Naive thymus-derived CD4-positive, alpha-beta T cell (primary cell): ENCODE results near the gene IL1RAPL1. TPM values are rescaled to one million over a fixed set of nuclear protein-coding genes. Genes with fewer than 3 reads are reported as not detected.
"Not testable (repeated sequence)": the region's sequence is repeated elsewhere in the genome, so short reads cannot be mapped to it uniquely, and the experiment has no call there.

Source experiments
- ATAC-seq: fragments of 150-1000 bp; cut with Tn5 transposase; 2 replicates; pipeline ENCODE4 v1.10.0; 2021; ENCODE audit warnings: mild to moderate bottlenecking, moderate library complexity
- CTCF ChIA-PET: fragments of 350-600 bp; sonication (Branson Sonifier 250); formaldehyde crosslinking; loops from one replicate; lab custom pipeline; 2021; ENCODE audit warnings: antibody characterized with exemption; lab: Charles Lee
- POLR2A ChIA-PET: fragments of 350-600 bp; sonication (Branson Sonifier 250); formaldehyde crosslinking; loops from one replicate; lab custom pipeline; 2021; ENCODE audit warnings: antibody characterized with exemption, inconsistent platforms; lab: Charles Lee
- DNase-seq, 9 donors: peaks; one replicate each; pipeline versions ENCODE4 v3.0.0 to v3.0.0-alpha.2; 2020 to 2022; ENCODE audit warnings: mixed read lengths in 1 of 9
- H3K27ac ChIP-seq: one replicate; pipeline ENCODE4 v1.7.0; 2013; ENCODE audit warnings: mild to moderate bottlenecking, low read depth, low read length, moderate library complexity
- H3K27me3 ChIP-seq, 2 donors: one replicate each; pipeline ENCODE4 v1.7.0; 2013; ENCODE audit warnings: low read length in 2 of 2, mild to moderate bottlenecking in 2 of 2, moderate library complexity in 2 of 2; ENCODE audit not compliant: control insufficient read depth in 2 of 2, insufficient read depth in 2 of 2
- H3K36me3 ChIP-seq, 3 experiments: 1 replicate in 2 of 3; 2 replicates in 1 of 3; pipeline ENCODE4 v1.7.0; 2013; ENCODE audit warnings: low read length in 3 of 3, mild to moderate bottlenecking in 3 of 3, moderate library complexity in 1 of 3; ENCODE audit not compliant: insufficient read depth in 3 of 3, control insufficient read depth in 2 of 3
- H3K4me1 ChIP-seq, 2 donors: one replicate each; pipeline ENCODE4 v1.7.0; 2013; ENCODE audit warnings: low read length in 2 of 2, mild to moderate bottlenecking in 2 of 2, moderate library complexity in 1 of 2; ENCODE audit not compliant: control insufficient read depth in 2 of 2, insufficient read depth in 2 of 2
- H3K4me3 ChIP-seq: 2 replicates; pipeline ENCODE4 v1.7.0; 2013; ENCODE audit warnings: mild to moderate bottlenecking, low read length
- H3K9me3 ChIP-seq, 3 experiments: 1 replicate in 2 of 3; 2 replicates in 1 of 3; pipeline ENCODE4 v1.7.0; 2013; ENCODE audit warnings: low read length in 3 of 3; ENCODE audit not compliant: control insufficient read depth in 2 of 3
- H3K27ac Mint-ChIP-seq, 9 donors: one replicate each; pipeline ENCODE4 v1.8.0; 2020 to 2022; ENCODE audit warnings: mixed read lengths in 9 of 9, mild to moderate bottlenecking in 8 of 9, moderate library complexity in 5 of 9, inconsistent platforms in 2 of 9
- H3K27me3 Mint-ChIP-seq, 5 donors: one replicate each; pipeline ENCODE4 v1.8.0; 2021 to 2022; ENCODE audit warnings: mixed read lengths in 5 of 5, mild to moderate bottlenecking in 1 of 5
- H3K36me3 Mint-ChIP-seq, 5 donors: one replicate each; pipeline ENCODE4 v1.8.0; 2020 to 2022; ENCODE audit warnings: mixed read lengths in 5 of 5, mild to moderate bottlenecking in 3 of 5, inconsistent platforms in 1 of 5
- H3K4me1 Mint-ChIP-seq, 7 donors: one replicate each; pipeline ENCODE4 v1.8.0; 2020 to 2022; ENCODE audit warnings: mixed read lengths in 7 of 7, mild to moderate bottlenecking in 3 of 7, inconsistent platforms in 1 of 7
- H3K4me3 Mint-ChIP-seq, 10 donors: one replicate each; pipeline ENCODE4 v1.8.0; 2020 to 2022; ENCODE audit warnings: mild to moderate bottlenecking in 10 of 10, mixed read lengths in 10 of 10, moderate library complexity in 6 of 10, inconsistent platforms in 2 of 10
- H3K9me3 Mint-ChIP-seq, 11 donors: one replicate each; pipeline ENCODE4 v1.8.0; 2020 to 2022; ENCODE audit warnings: mixed read lengths in 11 of 11, mild to moderate bottlenecking in 4 of 11, inconsistent platforms in 1 of 11, moderate library complexity in 1 of 11
- intact Hi-C, 2 donors: fragments of 100-400 bp; cut with micrococcal nuclease; formaldehyde crosslinking; loops; one replicate each; pipeline ENCODE4 v1.15.1; 2023
- polyA plus RNA-seq, 2 donors: library from polyadenylated mRNA; unstranded; fragments of 300-500 nt; fragmentation: Illumina TruSeq; gene quantifications; one replicate each; pipeline ENCODE4 v1.2.3, GENCODE V29; 2021
- total RNA-seq, 6 experiments: library from RNA in 5 of 6; stranded (reverse) in 5 of 6; gene quantifications; 1 replicate in 5 of 6; 2 replicates in 1 of 6; pipeline ENCODE4 v1.2.3 and lab custom pipeline; 2021 to 2026

The IL1RAPL1 gene
- total and polyA plus RNA-seq, 7 experiments from 2014 or later, result not detected

DNA sequence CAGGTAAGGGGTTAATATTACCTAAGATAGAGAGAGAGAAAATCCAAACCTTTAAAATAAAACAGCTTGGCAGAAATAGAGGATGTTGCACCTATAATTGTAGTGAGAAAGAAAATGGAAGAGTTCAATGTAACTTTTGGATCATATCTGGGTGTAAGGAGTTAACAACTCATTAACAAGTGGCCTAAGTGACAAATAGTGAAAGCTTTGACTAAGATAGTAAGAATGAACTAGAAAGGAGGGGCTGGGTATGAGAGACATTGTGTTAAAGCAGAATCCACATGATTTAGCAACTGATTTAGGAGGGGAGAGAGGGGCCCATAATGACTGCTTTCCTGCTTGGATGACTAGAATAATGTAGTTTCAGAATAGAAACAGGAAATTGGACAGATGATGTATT, 761.0 kb downstream of the IL1RAPL1 start:
- Histone ChIP-seq H3K36me3 (no peaks in the 10 kb centered on the region), H3K27me3 (no peaks in the 10 kb centered on the region), H3K27ac (no peak overlapping the region), H3K4me1 (no peaks in the 10 kb centered on the region), H3K4me3 (no peak overlapping the region), H3K9me3 (no peaks in the 10 kb centered on the region)
- Mint-ChIP-seq H3K4me3 (no peak overlapping the region), H3K27ac (no peak overlapping the region), H3K36me3 (no peaks in the 10 kb centered on the region), H3K9me3 (peaks cover 0 to 5% (median 0%) of the 10 kb centered on the region in 11 donors), H3K4me1 (no peaks in the 10 kb centered on the region), H3K27me3 (no peaks in the 10 kb centered on the region)
- DNase-seq (no peak), ATAC-seq (no peak)
- ChIA-PET CTCF (no interaction called here), POLR2A (no interaction called here)
- intact Hi-C loops, result no loop called here

DNA sequence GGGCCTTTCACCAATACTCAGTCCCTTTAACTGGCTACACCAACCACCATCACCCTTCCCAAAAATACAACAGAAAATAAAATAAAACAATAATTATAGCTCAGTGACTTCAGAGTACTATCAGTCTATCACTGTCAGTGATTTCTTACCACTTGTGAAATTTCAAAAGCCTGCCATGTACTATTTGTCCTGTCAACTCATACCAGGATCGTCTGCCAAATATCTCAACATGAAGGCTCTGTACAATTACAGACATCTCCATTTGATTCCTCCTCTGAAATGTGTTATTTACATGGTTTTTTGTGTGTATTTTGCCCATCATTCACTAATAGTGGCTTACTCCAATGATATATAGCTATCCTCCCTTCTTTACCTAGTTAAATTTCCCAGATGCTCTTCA, 772.0 kb downstream of the IL1RAPL1 start:
- ATAC-seq (no peak), DNase-seq (no peak)
- no peaks in the 10 kb centered on the region for H3K4me1 ChIP-seq
- H3K27ac Mint-ChIP-seq, result no peak overlapping the region
- intact Hi-C loops, result no loop called here
- no peak overlapping the region for H3K4me3 ChIP-seq
- no peaks in the 10 kb centered on the region for H3K27me3 Mint-ChIP-seq
- no peaks in the 10 kb centered on the region for H3K27me3 ChIP-seq
- POLR2A ChIA-PET, result no interaction called here
- no peaks in the 10 kb centered on the region for H3K36me3 Mint-ChIP-seq
- CTCF ChIA-PET, result no interaction called here
- no peak overlapping the region for H3K4me3 Mint-ChIP-seq
- H3K9me3 ChIP-seq, result no peaks in the 10 kb centered on the region
- peaks cover 0 to 5% (median 0%) of the 10 kb centered on the region in 11 donors for H3K9me3 Mint-ChIP-seq
- H3K36me3 ChIP-seq, result no peaks in the 10 kb centered on the region
- H3K4me1 Mint-ChIP-seq, result no peaks in the 10 kb centered on the region
- no peak overlapping the region for H3K27ac ChIP-seq

DNA sequence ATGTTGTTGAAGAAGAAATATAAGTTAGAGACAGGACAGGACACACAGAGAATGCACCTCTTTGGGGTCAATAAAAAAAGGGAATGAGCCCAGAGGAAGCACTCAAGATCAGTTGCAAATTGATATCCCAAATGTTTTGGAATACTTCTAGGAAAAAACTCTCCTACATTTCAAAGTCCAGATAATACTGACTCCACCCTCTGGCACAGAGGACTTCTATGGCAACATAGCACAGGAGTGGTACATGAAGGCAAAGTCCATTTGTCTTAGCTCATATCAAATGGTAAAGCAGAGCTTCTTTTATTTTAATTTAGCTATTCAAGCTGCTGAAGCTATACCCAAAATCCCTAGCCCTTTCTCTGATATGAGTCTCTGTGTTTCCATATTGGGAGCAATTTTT, 787.5 kb downstream of the IL1RAPL1 start:
- ATAC-seq, CTCF ChIA-PET, H3K27ac Mint-ChIP-seq, H3K36me3 ChIP-seq, intact Hi-C loops, DNase-seq, H3K4me1 Mint-ChIP-seq, H3K4me3 ChIP-seq, H3K4me3 Mint-ChIP-seq, POLR2A ChIA-PET, H3K9me3 ChIP-seq, H3K36me3 Mint-ChIP-seq, H3K27me3 Mint-ChIP-seq, H3K27me3 ChIP-seq, H3K27ac ChIP-seq, H3K4me1 ChIP-seq: not testable (repeated sequence)
- H3K9me3 Mint-ChIP-seq, result peaks cover 0 to 34% (median 13%) of the 10 kb centered on the region in 11 donors

- Histone ChIP-seq H3K27me3 (no peaks in the 10 kb centered on the region), H3K4me3 (no peak overlapping the region), H3K27ac (no peak overlapping the region), H3K36me3 (no peaks in the 10 kb centered on the region), H3K9me3 (no peaks in the 10 kb centered on the region), H3K4me1 (no peaks in the 10 kb centered on the region)
- Mint-ChIP-seq H3K4me3 (no peak overlapping the region), H3K36me3 (no peaks in the 10 kb centered on the region), H3K4me1 (no peaks in the 10 kb centered on the region), H3K27me3 (no peaks in the 10 kb centered on the region), H3K9me3 (peaks cover 0 to 33% (median 13%) of the 10 kb centered on the region in 11 donors), H3K27ac (no peak overlapping the region)
- intact Hi-C loops, result no loop called here
- DNase-seq, result no peak
- ChIA-PET POLR2A (no interaction called here), CTCF (no interaction called here)
- no peak for ATAC-seq
Measured at GRCh38 chrX:29376584-29376983, 789.3 kb downstream of the IL1RAPL1 start.

DNA sequence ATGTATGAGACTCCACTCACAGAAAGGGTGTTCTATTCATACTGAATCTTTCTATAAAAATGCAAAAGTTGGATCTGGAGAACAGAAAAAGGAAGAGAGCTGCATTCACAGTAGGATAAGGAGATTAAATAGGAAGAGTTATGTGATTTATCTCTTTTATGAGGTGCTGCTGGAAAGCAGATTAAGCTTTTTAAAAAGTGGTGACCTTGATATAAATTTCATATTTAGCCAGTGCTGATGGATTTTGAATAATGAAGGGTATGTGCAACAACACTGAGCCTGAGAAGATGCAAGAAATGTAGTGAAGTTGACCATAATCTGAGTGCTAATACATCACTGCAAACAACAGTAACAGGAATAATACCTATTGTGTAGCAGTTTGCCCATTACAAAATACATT, 795.6 kb downstream of the IL1RAPL1 start:
- Histone ChIP-seq H3K9me3 (no peaks in the 10 kb centered on the region), H3K27ac (no peak overlapping the region), H3K27me3 (no peaks in the 10 kb centered on the region), H3K36me3 (no peaks in the 10 kb centered on the region), H3K4me1 (no peaks in the 10 kb centered on the region), H3K4me3 (no peak overlapping the region)
- Mint-ChIP-seq H3K9me3 (peaks cover 0 to 19% (median 6%) of the 10 kb centered on the region in 11 donors), H3K27me3 (no peaks in the 10 kb centered on the region), H3K4me3 (no peak overlapping the region), H3K27ac (no peak overlapping the region), H3K36me3 (peaks cover 0 to 4% (median 0%) of the 10 kb centered on the region in 5 donors), H3K4me1 (no peaks in the 10 kb centered on the region)
- intact Hi-C loops, result no loop called here
- DNase-seq (no peak), ATAC-seq (no peak)
- ChIA-PET CTCF (no interaction called here), POLR2A (no interaction called here)

DNA sequence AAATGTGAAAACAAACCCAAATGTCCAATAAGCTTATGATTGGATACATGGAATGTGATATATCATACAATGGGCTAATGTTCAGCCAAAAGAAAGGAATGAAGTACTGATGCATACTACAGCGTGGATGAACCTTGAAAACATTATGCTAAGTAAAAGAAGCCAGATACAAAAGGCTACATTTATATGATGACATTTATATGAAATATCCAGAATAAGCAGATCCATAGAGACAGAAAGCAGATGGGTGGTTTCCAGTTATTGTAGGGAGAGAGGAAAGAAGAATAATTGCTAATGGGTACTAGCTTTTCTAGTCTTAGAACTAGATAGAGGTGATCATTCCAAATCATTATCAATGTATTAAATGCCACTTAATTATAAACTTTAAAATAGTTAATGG, 801.3 kb downstream of the IL1RAPL1 start:
- H3K4me1 ChIP-seq, result no peaks in the 10 kb centered on the region
- no peak overlapping the region for H3K27ac ChIP-seq
- no peaks in the 10 kb centered on the region for H3K4me1 Mint-ChIP-seq
- no peak overlapping the region for H3K27ac Mint-ChIP-seq
- no peak overlapping the region for H3K4me3 Mint-ChIP-seq
- H3K9me3 ChIP-seq, result no peaks in the 10 kb centered on the region
- ChIA-PET CTCF (no interaction called here), POLR2A (no interaction called here)
- intact Hi-C loops, result no loop called here
- H3K36me3 Mint-ChIP-seq, result peaks cover 0 to 4% (median 0%) of the 10 kb centered on the region in 5 donors
- H3K36me3 ChIP-seq, result no peaks in the 10 kb centered on the region
- no peak overlapping the region for H3K4me3 ChIP-seq
- peaks cover 0 to 11% (median 0%) of the 10 kb centered on the region in 11 donors for H3K9me3 Mint-ChIP-seq
- ATAC-seq, result no peak
- no peak for DNase-seq
- H3K27me3 ChIP-seq, result no peaks in the 10 kb centered on the region
- no peaks in the 10 kb centered on the region for H3K27me3 Mint-ChIP-seq

GRCh38 chrX:29397506-29397905, 810.3 kb downstream of the IL1RAPL1 start:
- intact Hi-C loops, result no loop called here
- Histone ChIP-seq H3K27me3 (no peaks in the 10 kb centered on the region), H3K4me1 (no peaks in the 10 kb centered on the region), H3K9me3 (no peaks in the 10 kb centered on the region), H3K4me3 (no peak overlapping the region), H3K36me3 (no peaks in the 10 kb centered on the region), H3K27ac (no peak overlapping the region)
- DNase-seq (no peak), ATAC-seq (no peak)
- H3K9me3 Mint-ChIP-seq, result peaks cover 0 to 4% (median 0%) of the 10 kb centered on the region in 11 donors
- H3K27me3 Mint-ChIP-seq, result no peaks in the 10 kb centered on the region
- H3K36me3 Mint-ChIP-seq, result no peaks in the 10 kb centered on the region
- CTCF ChIA-PET, result no interaction called here
- no peak overlapping the region for H3K27ac Mint-ChIP-seq
- H3K4me1 Mint-ChIP-seq, result no peaks in the 10 kb centered on the region
- H3K4me3 Mint-ChIP-seq, result no peak overlapping the region
- POLR2A ChIA-PET, result no interaction called here
